HG02840 (cell line): ENCODE results near the gene TBC1D8.

Experiments
- ATAC-seq: cut with Tn5 transposase; IDR thresholded peaks from one replicate; pipeline ENCODE4 v1.9.1; 2021; ENCODE audit warnings: mild to moderate bottlenecking, moderate library complexity, moderate number of reproducible peaks; ENCODE audit not compliant: unreplicated experiment, low FRiP score

Gene TBC1D8

GRCh38 chr2:101006065-101006715 is 145.0 kb downstream of the TBC1D8 start:
- no peak for ATAC-seq

DNA sequence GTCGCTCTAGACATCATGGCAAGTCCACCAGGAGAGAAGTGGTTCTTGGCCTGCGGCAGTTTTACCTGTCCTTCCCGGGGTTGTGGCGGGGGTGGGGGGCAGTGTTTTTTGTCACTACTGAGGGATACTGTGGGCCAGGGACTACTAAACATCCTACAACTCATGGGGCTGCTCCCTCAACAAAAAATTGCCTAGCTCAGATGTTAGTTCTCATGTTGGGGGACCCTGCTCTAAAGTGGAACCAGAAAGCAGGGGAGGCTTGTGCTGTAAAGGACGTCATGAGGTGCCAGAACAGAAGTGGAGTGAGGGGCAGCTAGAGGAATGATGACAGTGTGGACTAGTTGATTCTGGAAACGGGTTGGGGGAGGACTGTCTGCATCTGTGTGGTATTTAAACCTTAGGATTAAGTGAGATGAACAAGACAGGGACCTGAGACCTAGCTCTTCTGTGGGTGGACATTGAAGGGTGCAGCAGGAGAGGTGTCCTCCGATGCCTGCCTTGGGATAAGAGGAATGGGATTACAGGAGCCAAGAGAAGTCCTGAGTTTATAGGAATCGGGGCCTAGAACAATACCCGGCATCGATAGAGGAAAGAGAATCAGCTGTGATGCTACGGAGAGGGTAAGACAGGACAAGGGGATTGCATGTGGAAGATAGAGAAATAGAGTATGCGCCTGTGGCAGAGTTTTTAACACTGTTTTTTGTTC is 146.4 kb downstream of the TBC1D8 start:
- no peak for ATAC-seq

GRCh38 chr2:101003278-101003775 is 147.9 kb downstream of the TBC1D8 start:
- ATAC-seq: no peak

GRCh38 chr2:101002562-101003277 is 148.5 kb downstream of the TBC1D8 start:
- ATAC-seq: no peak

DNA sequence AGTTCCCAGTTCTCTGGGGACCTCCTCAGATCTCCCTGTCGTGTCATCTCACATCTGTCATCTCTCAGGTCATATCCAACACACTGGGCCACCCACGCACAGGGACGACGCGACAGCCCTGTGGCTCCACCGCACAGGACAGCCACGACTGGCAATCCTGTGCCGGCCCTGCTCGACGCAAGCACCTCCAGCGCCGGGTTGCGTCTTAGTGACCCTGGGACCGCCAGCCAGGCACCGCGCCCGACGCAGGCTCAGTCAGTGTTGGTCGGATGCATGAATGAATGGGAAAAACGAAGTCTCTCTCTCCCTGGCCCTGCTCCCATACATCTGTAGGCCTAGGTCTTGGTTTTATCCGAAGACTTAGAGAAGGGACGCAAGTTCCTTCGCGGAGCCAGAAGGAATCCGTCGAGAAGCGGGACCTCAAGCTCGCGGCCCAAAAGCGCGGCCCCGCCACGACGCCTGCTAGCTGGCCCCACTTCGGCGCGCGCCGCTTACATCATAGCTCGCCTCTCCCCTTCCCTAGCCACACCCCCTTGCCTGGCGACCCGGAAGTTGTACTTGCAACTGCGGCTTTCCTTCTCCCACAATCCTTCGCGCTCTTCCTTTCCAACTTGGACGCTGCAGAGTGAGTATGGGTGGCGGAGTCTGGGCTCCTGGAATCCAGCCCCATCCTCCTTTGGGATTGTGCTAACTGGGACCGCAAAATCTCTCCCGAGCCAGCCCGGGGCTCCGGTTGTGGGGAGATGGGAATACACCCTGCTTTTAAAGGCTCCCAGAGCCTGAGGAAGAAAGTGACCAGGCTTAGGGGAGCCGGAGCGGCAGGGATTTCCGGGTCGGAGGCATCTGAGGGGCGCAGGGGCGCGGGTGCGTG is 149.3 kb downstream of the TBC1D8 start, which contains the start of gene RPL31:
Gene RPL31, plus strand, starts transcription at position 599 of the 871 bp plus-strand sequence. CDS start 413 bp downstream, outside the sequence.
- ATAC-seq: peak; percentile 93

GRCh38 chr2:100999995-101000394 is 151.2 kb downstream of the TBC1D8 start:
- no peak for ATAC-seq

- ATAC-seq: no peak
These were observed 153.0 kb downstream of the TBC1D8 start for GRCh38 chr2:100998235-100998573.

GRCh38 chr2:100997509-100998234 is 153.5 kb downstream of the TBC1D8 start:
- ATAC-seq: no peak

- ATAC-seq: no peak
These were observed 155.7 kb downstream of the TBC1D8 start for GRCh38 chr2:100995309-100996075.

- ATAC-seq: no peak
These were observed 157.9 kb downstream of the TBC1D8 start for GRCh38 chr2:100993294-100993693.

DNA sequence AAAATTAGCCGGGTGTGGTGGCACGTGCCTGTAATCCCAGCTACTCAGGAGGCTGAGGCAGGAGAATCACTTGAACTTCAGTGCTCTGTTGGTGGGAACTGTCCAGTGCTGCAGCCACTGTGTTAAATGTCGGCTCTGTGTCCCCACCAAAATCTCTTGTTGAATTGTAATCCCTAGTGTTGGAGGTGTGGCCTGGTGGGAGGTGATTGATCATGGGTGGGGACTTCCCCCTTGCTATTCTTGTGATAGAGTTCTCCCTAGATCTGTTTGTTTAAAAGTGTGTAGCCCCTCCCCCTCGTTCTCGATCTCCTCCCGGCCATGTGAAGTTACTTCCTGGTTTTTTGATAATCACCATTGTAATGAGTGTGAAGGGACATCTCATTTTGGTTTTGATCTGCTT is 158.9 kb downstream of the TBC1D8 start:
- no peak for ATAC-seq

DNA sequence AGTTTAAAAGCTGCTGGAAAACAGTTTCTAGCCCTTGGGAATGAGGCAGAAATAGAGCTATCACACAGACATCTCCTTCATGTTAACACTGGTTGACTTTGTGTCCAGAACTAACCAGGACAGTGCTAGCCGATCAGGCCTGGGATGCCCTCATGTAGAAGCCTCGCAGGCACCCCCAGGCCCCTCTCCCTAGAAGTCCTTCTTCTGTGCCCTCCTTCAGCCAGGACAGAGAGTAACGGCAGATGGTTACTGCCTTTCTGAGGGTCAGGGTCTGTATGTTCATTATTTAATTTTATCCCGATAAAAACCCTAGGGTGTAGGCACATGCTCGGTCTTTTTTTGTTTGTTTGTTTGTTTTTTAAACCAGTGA is 159.8 kb downstream of the TBC1D8 start:
- ATAC-seq: no peak

- no peak for ATAC-seq
These were observed 160.4 kb downstream of the TBC1D8 start for GRCh38 chr2:100990650-100991403.

DNA sequence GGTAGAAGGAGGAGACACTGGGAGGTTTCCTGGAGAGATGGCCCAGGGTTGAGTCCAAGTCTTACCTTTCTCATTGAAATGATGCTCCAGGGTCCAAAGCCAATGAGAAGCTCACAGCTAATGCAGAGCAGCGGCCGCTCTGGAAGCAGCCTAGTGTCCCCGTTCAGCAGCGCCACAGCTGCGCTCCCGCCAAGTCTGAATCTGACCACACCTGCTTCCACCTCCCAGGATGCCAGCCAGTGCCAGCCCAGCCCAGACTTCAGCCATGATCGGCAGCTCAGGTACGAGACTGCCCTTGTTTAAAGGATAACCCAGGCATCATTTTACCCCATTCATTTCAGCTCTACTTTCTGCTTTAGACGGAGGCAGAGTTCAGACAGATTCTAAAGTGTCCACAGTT is 161.0 kb downstream of the TBC1D8 start:
- ATAC-seq: no peak

DNA sequence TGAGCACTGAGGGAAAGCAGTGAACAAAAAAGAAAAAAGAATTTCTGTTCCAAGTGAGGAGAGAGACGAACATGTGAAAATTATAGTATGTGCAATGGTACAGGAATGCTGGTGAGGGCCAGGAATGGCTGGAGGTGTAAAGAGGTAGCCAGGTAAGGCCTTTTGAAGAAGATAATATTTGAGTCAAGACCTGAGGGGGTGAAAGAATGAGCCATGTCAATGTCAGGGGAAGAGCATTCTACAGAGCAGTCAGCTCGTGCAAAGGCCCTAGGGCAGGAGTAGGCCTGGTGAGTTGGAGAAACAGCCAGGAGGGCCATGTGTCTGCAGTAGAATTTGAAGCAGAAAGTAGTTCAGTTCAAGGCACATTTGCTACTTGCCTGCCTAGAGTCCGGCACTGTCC is 161.5 kb downstream of the TBC1D8 start:
- ATAC-seq: no peak

- no peak for ATAC-seq
These were observed 162.4 kb downstream of the TBC1D8 start for GRCh38 chr2:100988630-100989417.

DNA sequence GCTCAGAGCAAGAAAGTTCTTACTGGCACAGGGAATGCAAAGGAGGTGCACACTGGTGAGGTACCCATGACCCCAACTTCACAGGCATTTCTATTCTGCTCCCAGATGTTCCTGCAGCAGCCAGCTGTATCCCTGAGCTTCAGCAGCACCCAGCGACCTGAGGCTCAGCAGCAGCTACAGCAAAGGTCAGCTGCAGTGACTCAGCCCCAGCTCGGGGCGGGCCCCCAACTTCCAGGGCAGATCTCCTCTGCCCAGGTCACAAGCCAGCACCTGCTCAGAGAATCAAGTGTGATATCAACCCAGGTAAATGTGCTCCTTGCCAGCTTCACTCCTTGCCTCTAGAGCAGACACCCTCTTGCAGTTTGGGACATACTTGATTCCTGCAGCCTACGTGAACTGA is 163.2 kb downstream of the TBC1D8 start:
- ATAC-seq: no peak

- no peak for ATAC-seq
These were observed 163.6 kb downstream of the TBC1D8 start for GRCh38 chr2:100987536-100987935.
